Stomach (tissue), 4 donors: ENCODE measurements around the gene PIP4K2C.

Source experiments
- EP300 ChIP-seq: sonication (generic); formaldehyde crosslinking; IDR thresholded peaks from one replicate; pipeline ENCODE4 v1.6.1; 2017; ENCODE audit warnings: antibody characterized with exemption
- POLR2A ChIP-seq, 4 donors: fragments of 450-650 bp; IDR thresholded peaks; one replicate each; pipeline ENCODE4 v1.6.1; 2016; ENCODE audit warnings: antibody characterized with exemption in 4 of 4, control low read depth in 2 of 4, mild to moderate bottlenecking in 1 of 4, moderate library complexity in 1 of 4
- TF ChIP-seq, protein P1 (sequence below), 7 experiments: fragments of 450-650 bp in 4 of 7; fragments of 200-600 bp in 3 of 7; sonication (generic) in 3 of 7; IDR thresholded peaks; one replicate each; pipeline ENCODE4 v1.5.1; 2016 to 2019; ENCODE audit warnings: antibody characterized with exemption in 7 of 7, control low read depth in 2 of 7, mild to moderate bottlenecking in 1 of 7

DNA sequence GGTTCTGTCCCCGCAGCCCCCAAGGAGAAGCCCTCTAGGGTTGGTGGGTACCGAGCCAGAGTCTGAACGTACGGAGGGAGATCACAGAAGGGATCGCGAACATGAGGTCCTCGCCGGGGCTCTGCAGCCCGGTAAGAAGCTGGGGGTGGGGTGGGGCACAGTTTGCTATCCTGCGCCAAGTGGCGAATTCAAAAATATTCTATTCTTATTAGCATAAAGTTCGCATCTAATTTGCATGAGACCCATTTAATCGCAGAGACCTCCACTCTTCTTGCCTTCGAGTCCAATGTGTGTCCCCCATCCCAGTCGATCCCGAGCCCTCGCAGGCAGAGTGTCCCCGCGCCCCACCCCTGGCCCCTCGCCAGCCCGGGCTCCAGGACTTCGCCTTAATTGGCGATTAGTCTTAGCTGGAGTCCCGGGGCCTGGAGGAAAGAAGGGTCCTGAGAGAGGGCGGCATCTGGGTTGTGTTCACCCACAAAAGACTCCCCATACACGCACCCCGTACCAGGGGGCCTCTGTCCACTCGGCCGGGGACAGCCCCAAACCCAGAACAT lies 19.6 kb downstream of the PIP4K2C start:
- TF ChIP-seq, protein P1, sequence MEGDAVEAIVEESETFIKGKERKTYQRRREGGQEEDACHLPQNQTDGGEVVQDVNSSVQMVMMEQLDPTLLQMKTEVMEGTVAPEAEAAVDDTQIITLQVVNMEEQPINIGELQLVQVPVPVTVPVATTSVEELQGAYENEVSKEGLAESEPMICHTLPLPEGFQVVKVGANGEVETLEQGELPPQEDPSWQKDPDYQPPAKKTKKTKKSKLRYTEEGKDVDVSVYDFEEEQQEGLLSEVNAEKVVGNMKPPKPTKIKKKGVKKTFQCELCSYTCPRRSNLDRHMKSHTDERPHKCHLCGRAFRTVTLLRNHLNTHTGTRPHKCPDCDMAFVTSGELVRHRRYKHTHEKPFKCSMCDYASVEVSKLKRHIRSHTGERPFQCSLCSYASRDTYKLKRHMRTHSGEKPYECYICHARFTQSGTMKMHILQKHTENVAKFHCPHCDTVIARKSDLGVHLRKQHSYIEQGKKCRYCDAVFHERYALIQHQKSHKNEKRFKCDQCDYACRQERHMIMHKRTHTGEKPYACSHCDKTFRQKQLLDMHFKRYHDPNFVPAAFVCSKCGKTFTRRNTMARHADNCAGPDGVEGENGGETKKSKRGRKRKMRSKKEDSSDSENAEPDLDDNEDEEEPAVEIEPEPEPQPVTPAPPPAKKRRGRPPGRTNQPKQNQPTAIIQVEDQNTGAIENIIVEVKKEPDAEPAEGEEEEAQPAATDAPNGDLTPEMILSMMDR (IDR thresholded peaks at IDR 0.05) = no peak
- TF ChIP-seq POLR2A (IDR thresholded peaks at IDR 0.05) = no peak
- no peak for TF ChIP-seq EP300
